HG03558 (cell line): ENCODE measurements around the gene MTO1.
"Not testable (repeated sequence)": the region's sequence is repeated elsewhere in the genome, so short reads cannot be mapped to it uniquely, and the experiment has no call there.

ENCODE experiments used
- ATAC-seq: cut with Tn5 transposase; IDR thresholded peaks from one replicate; pipeline ENCODE4 v1.9.1; 2021; ENCODE audit warnings: moderate number of reproducible peaks; ENCODE audit not compliant: unreplicated experiment; ENCODE audit errors: extremely low read depth

MTO1 gene

DNA sequence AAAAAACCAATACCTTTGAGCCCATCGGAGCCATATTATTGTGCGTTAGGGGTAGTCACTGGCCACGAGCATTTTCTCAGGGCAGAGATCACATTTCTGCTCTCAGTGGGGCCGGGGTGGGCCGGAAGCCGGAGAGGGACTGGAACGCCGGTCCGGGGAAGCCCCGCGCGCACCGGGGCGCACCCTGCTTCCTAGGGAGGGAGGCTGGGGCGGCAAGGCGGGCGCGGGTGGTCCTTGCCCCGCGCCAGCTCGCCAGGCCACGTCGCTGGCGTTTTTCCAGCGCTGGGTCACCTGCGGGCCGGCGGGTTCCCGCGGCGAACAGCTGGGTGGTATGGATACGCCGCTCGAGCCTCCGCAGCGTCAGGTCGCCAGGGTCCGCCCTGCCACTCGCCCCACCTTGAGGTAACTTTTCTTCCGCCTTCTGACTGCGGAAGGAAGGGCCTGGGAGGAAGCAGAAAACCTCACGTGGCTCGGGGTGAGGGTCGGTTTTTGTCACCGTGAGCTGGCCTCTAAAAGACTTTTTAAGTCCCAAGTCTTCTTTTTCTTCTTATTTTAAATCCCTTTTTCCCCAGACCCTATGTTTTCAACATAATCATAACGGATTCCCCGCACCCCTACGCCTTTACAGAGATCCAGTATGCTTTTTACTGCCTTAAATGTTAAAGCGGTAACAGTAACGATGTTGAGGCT is 62.0 kb downstream of the MTO1 start:
- peak; percentile 30 for ATAC-seq

DNA sequence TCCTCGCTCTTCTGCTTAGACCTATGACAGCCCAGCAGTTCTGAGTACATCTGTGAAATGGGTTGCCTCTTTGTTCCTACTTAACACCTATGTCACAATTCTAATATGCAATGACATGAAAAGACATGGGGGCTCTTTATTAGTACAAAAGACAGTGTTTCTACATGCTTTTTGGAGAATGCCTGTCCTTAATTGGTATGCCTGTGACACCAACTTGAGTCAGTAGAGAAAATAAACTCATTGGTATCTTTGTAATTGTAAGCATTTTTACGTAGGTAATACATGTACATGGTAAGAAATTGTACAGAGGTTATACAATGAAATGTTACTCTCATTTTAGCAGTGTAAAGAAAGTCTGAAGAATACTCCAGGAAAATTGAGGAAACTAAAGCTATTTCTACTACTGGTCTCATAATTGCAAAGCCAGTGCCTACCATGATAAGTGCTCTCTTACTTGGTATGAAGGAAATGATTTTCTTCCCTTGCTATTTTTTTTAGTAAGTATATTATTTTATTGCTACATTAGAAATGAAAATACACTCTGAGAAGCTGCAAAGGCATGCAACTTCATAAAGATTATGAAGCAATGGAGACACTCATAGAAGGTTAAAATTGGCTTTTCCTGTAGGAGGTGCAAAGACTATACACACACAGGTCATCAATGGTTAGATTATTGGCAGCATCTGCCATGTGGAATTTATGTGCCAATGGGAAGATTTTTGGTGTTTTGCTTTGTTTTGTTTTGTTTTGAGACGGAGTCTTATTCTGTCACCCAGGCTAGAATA is 64.2 kb downstream of the MTO1 start:
- no peak for ATAC-seq

DNA sequence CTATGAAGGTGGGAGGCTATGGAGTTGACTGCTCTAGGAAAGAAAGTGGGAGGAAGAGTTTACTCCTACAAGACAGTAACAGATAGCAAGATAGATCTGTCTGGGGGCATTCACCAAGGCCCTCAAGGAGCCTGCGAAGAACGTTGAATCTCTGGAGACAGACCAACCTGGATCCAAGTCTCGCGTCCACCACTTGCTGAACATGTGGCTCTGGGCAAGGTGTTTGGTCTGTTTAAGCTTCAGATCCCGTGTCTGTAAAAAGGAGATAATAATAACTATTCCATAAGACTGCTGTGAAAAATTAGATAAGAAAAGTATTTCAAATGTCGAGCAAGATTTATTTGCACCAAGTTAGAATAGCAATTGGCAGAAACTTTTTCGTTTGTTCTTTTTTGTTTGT is 67.4 kb downstream of the MTO1 start:
- no peak for ATAC-seq

DNA sequence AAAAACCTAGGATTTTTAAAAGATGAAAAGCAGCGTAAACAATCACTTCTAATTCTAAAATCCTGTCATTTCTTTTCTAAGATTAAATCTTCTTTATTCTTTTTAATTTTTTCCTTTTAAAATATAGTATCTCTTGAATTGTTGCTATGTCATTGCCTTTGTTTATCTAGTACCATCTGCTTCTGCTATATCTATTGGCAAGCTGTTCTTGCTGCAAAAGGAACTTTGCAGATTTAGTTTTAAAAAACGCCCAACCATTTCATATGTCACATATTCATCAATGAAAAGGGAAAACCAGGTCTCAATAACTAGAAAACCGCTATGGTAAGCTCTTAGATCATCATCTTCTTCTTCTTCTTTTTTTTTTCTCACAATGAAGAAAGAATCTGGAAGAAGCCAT is 70.8 kb downstream of the MTO1 start:
- no peak for ATAC-seq

DNA sequence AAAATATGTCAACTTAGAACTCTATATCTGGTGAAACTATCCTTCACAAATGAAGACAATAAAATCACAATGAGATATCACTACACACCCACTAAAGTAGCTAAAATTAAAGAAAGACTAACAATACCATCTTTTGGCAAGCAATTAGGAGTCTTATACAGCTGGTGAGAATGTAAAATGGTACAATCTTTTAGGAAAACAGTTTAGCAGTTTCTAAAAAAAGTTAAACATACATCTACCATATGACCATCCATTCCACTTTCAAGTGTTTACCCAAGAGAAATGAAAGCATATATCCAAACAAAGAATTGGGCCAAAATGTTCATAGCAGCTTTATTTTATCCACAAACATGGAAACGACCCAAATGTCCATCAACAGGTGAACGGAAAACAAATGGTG is 73.1 kb downstream of the MTO1 start:
- no peak for ATAC-seq

DNA sequence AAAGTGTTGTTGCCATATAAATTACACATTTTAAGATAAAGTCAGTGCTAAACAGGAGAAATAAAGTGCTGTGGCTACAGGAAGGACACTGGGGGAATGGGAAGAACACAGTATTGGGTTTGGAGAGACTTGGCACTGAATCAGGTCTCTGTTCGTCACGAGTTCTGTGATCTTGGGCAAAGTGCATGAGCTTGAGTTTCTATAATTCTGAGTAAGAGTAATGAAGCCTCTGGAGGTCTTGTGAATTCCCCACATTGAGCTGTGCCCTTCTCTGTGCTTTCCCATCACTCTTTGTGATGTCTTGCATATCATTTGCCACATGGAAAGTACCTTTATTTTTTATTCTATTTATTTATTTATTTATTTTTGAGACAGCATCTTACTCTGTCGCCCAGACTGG is 76.1 kb downstream of the MTO1 start:
- no peak for ATAC-seq

DNA sequence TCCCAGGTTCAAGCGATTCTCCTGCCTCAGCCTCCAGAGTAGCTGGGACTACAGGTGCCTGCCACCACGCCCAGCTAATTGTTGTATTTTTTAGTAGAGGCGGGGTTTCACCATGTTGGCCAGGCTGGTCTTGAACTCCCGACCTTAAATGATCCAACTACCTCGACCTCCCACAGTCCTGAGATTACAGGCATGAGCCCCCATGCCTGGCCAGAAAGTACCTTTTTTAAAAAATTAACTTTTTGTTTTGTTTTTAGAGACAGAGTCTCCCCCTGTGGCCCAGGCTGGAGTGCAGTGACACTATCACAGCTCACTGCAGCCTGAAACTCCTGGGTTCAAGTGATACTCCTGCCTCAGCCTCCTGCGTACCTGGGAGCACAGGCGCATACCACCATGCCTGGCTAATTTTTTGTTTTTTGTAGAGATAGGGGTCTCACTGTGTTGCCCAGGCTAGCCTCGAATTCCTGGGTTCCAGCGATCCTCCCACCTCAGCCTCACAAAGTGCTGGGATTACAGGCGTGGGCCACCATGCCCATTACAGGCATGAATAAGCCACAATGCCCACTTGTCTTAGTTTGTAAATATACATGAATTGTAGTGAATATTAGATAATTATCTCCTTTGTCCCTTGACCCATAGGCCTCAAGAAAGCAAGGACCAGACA is 76.7 kb downstream of the MTO1 start:
- ATAC-seq = no peak

DNA sequence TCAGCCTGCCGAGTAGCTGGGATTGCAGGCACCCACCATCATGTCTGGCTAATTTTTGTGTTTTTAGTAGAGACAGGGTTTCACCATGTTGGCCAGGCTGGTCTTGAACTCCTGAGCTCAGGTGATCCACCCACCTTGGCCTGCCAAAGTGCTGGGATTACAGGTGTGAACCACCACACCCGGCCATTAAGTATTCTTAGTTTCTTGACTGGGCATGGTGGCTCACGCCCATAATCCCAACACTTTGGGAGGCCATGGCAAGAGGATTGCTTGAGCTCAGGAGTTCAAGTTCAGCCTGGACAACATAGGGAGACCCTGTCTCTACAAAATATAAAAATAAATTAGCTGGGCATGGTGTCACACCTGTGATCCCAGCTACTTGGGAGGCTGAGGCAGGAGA is 80.9 kb downstream of the MTO1 start:
- ATAC-seq = not testable (repeated sequence)

DNA sequence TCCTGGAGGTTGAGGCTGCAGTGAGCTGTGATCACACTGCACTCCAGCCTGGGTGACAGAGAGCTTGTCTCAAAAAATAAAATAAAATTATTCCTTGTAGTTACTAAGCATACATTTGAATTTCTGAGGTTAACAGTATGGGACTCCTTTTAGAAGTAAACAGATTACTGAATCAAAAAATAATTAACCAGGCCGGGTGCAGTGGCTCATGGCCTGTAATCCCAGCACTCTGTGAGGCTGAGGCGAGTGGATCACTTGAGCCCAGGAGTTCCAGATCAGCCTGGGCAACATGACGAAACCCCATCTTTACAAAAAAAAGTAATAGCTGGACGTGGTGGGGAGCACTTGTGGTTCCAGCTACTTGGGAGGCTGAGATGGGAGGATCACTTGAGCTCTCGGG is 81.4 kb downstream of the MTO1 start:
- ATAC-seq = no peak

DNA sequence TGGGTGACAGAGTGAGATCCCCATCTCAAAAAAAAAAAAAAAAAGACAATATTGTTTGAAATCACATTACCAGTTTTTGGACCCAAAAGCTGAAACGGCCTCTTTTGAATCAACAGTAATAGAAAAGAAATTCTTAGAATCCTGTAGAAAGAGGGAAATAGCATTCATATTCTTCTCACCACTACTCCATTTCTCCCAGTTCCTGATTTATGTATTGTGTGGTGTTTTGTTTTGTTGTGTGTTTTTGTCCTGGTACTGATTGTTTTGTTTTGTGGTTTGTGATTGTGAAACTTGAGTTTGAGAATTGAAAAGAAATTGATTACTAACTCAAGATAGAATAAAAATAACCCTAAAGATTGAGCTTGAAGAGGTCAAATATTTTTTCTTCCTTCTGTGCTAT is 85.5 kb downstream of the MTO1 start:
- no peak for ATAC-seq

DNA sequence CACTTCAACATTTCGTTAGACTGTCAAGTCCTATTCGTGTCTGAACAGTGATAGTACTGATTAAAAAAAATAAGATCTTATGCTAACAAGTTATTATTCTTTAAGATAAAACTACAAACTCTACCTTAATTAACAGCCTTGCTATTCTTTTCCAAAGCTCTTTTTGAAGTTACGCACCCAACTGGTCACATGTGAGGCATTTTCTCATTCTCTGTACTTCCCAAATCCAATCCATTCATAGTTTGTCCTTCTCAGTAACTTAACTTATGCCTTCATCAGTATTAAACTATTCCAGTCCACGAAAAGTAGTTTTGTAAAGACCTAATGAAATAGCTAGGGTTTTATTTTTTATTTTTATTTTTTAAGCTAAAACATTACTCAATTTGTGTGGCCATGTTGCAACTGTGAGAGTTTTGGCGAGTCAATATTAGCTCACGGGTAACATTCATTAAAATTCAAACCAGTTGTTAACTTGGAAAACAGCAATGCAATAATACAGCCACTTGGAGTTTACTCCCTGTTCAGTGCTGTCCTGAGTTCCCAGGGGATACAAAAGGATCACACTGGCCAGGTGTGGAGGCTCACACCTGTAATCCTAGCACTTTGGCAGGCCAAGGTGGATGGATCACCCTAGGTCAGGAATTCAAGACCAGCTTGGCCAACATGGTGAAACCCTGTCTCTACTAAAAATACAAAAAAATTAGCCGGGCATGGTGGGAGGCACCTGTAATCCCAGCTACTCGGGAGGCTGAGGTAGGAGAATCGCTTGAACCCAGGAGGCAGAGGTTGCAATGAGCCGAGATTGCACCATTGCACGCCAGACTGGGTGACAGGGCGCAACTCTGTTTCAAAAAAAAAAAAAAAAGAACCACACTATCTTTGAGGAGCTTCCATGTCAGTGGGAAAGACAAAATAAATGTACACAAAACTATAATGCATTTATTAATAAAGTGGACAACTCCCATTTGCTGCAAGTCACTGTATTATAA is 87.2 kb downstream of the MTO1 start:
- no peak for ATAC-seq

DNA sequence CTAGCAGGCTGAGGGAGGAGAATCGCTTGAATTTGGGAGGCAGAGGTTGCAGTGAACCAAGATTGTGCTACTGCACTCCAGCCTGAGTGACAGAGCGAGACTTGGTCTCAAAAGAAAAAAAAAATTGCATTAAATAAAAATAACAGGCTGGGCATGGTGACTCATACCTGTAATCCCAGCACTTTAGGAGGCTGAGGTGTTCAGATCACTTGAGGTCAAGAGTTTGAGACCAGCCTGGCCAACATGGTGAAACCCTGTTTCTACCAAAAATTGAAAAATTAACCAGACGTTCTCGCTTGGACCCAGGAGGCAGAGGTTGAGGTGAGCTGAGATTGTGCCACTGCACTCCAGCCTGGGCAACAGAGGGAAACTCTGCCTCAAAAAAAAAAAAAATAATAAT is 89.6 kb downstream of the MTO1 start:
- ATAC-seq = not testable (repeated sequence)

DNA sequence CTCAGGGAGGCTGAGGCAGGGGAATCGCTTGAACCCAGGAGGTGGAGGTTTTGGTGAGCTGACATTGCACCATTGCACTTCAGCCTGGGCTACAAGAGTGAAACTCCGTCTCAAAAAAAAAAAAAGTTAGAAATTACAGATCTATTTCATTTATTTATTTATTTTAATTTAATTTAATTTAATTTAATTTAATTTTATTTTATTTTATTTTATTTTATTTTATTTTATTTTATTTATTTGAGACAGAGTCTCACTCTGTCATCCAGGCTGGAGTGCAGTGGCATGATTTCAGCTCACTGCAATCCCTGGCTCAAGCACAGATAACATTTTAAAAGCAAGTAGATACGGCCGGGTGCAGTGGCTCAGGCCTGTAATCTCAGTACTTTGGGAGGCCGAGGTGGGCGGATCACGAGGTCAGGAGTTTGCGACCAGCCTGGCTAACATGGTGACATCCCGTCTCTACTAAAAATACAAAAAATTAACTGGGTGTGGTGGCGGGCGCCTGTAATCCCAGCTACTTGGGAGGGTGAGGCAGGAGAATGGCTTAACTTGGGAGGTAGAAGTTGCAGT is 93.9 kb downstream of the MTO1 start:
- not testable (repeated sequence) for ATAC-seq

DNA sequence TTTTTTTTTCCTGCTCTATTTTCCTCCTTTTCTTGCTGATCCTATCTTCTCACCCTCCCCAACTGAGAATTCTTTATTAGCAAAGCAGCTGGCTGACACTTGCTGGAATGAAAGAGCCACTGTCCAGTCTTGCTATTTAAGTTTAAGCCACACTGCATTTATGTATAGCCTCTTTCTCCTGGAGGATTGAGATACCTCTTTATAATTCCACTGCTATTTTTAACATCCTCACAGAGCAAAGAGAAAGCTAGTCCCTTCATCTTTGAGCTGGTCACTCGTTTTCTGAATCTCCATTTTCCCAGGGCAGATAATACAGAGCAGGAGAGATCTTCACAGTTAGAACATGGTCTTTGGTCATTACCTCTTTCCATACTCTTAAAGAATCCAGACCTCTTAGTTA is 95.3 kb downstream of the MTO1 start:
- no peak for ATAC-seq
